ENCODE measurements around the gene FBXO11. TPM values are rescaled to one million over a fixed set of nuclear protein-coding genes. Genes with fewer than 3 reads are reported as not detected.

The FBXO11 gene
- total RNA-seq, 1 experiment from 2014 or later = 58.0 TPM

DNA sequence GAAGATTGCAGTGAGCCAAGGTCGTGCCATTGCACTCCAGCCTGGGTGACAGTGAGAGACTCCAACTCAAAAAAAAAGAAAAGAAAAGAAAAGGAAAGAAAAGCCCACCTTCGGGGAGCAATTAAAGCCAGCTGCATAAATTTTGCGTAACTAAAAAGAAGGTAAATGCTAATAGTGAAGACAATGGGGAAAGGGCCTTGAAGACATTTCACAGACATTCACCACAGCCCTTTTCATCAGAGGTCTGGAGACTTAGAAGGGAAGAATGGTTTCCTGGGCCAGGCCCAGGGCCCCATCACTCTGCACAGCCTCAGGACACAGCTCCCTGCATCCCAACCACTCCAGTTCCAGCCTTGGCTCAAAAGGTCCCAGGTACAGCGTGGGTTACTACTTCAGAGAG, 158.4 kb downstream of the FBXO11 start:
- peaks cover 11% of the 10 kb centered on the region for H3K4me1 Mint-ChIP-seq (ENCODE audit: low read depth, unreplicated experiment)
- DNase-seq = no peak
- H3K27me3 Mint-ChIP-seq (ENCODE audit: unreplicated experiment) = peaks cover 28% of the 10 kb centered on the region
- H3K36me3 Mint-ChIP-seq (ENCODE audit: insufficient read depth, unreplicated experiment) = no peaks in the 10 kb centered on the region
- BruUV-seq (replicated peaks) = no TSS peak
- TF ChIP-seq CTCF (IDR thresholded peaks at IDR 0.05; ENCODE audit: unreplicated experiment) = no peak
- no peaks in the 10 kb centered on the region for H3K9me3 Mint-ChIP-seq (ENCODE audit: low read depth, unreplicated experiment)
- H3K27ac Mint-ChIP-seq (ENCODE audit: unreplicated experiment) = no peak overlapping the region
- intact Hi-C loops (cut with micrococcal nuclease; ENCODE audit: unreplicated experiment) = no loop called here
- no peak overlapping the region for H3K4me3 Mint-ChIP-seq (ENCODE audit: low read depth, unreplicated experiment)
- CTCF ChIA-PET = no interaction called here

GRCh38 chr2:47744074-47744473, 162.2 kb downstream of the FBXO11 start:
- TF ChIP-seq CTCF (IDR thresholded peaks at IDR 0.05; ENCODE audit: unreplicated experiment) = no peak
- no TSS peak for BruUV-seq (replicated peaks)
- H3K36me3 Mint-ChIP-seq (ENCODE audit: insufficient read depth, unreplicated experiment) = no peaks in the 10 kb centered on the region
- peaks cover 42% of the 10 kb centered on the region for H3K27me3 Mint-ChIP-seq (ENCODE audit: unreplicated experiment)
- no peaks in the 10 kb centered on the region for H3K4me1 Mint-ChIP-seq (ENCODE audit: low read depth, unreplicated experiment)
- intact Hi-C loops (cut with micrococcal nuclease; ENCODE audit: unreplicated experiment) = no loop called here
- H3K9me3 Mint-ChIP-seq (ENCODE audit: low read depth, unreplicated experiment) = no peaks in the 10 kb centered on the region
- H3K27ac Mint-ChIP-seq (ENCODE audit: unreplicated experiment) = no peak overlapping the region
- DNase-seq = no peak
- no peak overlapping the region for H3K4me3 Mint-ChIP-seq (ENCODE audit: low read depth, unreplicated experiment)
- CTCF ChIA-PET = interaction anchor here (0.6 kb wide), 1 partner anchor 30 kb away, joined by 3 read pairs; no protein-coding TSS in a partner anchor

DNA sequence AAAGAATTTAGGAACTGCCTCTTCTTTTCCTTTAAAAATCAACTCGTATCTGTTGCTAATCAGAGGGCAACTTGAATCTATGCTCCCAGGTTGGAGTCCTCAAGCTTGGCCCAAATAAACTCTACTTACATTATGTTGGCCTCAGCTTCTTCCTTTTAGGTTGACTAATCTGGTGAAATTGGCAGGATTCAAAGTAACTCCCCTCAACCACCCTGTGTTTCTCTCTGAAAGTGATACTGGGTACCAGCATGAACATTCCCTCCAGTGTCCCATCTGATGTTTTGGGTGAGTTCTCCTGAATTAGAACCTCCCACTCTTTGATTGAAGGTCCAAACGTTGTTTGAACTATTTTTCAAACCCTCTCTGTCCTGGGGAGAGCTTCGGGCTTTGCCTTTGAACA, 164.7 kb downstream of the FBXO11 start:
- peaks cover 42% of the 10 kb centered on the region for H3K27me3 Mint-ChIP-seq (ENCODE audit: unreplicated experiment)
- BruUV-seq (replicated peaks) = no TSS peak
- CTCF ChIA-PET = no interaction called here

GRCh38 chr2:47741101-47741500, 165.2 kb downstream of the FBXO11 start:
- TF ChIP-seq CTCF (IDR thresholded peaks at IDR 0.05; ENCODE audit: unreplicated experiment) = no peak
- Mint-ChIP-seq H3K9me3 (ENCODE audit: low read depth, unreplicated experiment) (no peaks in the 10 kb centered on the region), H3K4me3 (ENCODE audit: low read depth, unreplicated experiment) (no peak overlapping the region), H3K27me3 (ENCODE audit: unreplicated experiment) (peaks cover 42% of the 10 kb centered on the region), H3K27ac (ENCODE audit: unreplicated experiment) (no peak overlapping the region), H3K4me1 (ENCODE audit: low read depth, unreplicated experiment) (no peaks in the 10 kb centered on the region), H3K36me3 (ENCODE audit: insufficient read depth, unreplicated experiment) (no peaks in the 10 kb centered on the region)
- BruUV-seq (replicated peaks) = no TSS peak
- intact Hi-C loops (cut with micrococcal nuclease; ENCODE audit: unreplicated experiment) = no loop called here
- no peak for DNase-seq
- CTCF ChIA-PET = no interaction called here

More for the DNA sequence above, 164.7 kb downstream of the FBXO11 start:
- DNase-seq = no peak
- H3K9me3 Mint-ChIP-seq (ENCODE audit: low read depth, unreplicated experiment) = no peaks in the 10 kb centered on the region
- H3K4me1 Mint-ChIP-seq (ENCODE audit: low read depth, unreplicated experiment) = no peaks in the 10 kb centered on the region
- H3K36me3 Mint-ChIP-seq (ENCODE audit: insufficient read depth, unreplicated experiment) = no peaks in the 10 kb centered on the region
- intact Hi-C loops (cut with micrococcal nuclease; ENCODE audit: unreplicated experiment) = no loop called here
- TF ChIP-seq CTCF (IDR thresholded peaks at IDR 0.05; ENCODE audit: unreplicated experiment) = no peak
- no peak overlapping the region for H3K27ac Mint-ChIP-seq (ENCODE audit: unreplicated experiment)
- no peak overlapping the region for H3K4me3 Mint-ChIP-seq (ENCODE audit: low read depth, unreplicated experiment)

Other genes starting within 250 kb of the FBXO11 start
- gene MSH6, start 123.4 kb downstream of the FBXO11 start, total RNA-seq (2022) = 67.9 and 88.1 TPM in 2 replicates